HUDEP-2 (cell line): Measurements from ENCODE around the gene STX1A.
"Not testable (repeated sequence)": the region's sequence is repeated elsewhere in the genome, so short reads cannot be mapped to it uniquely, and the experiment has no call there.

Experiments used
- DNase-seq, 76 experiments: peaks; one replicate each; lab custom pipeline; 2025; ENCODE audit not compliant: unreplicated experiment in 76 of 76; lab: John Stamatoyannopoulos, UW

Gene STX1A

GRCh38 chr7:73713319-73713718 is 6.2 kb downstream of the STX1A start:
- not testable (repeated sequence) for DNase-seq

DNA sequence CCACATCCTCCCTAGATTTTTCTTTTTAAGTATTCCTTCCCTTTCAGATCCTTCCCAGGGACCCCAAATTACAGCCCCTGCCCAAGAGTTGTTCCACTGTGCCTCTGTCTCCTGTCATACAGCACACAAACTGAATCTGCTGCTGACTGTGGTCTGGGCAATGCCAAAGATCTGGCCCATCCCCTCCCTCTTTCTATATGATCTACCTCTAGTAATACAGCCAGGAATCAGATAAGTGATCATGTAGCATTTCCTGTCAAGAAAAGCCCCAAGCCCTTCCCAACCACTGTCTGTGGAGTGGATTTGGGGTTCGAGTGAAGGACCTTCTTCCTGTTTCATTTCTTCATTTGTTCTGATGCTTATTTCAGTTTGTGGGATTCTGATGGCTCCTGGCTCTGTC is 6.7 kb downstream of the STX1A start:
- no peak for DNase-seq

DNA sequence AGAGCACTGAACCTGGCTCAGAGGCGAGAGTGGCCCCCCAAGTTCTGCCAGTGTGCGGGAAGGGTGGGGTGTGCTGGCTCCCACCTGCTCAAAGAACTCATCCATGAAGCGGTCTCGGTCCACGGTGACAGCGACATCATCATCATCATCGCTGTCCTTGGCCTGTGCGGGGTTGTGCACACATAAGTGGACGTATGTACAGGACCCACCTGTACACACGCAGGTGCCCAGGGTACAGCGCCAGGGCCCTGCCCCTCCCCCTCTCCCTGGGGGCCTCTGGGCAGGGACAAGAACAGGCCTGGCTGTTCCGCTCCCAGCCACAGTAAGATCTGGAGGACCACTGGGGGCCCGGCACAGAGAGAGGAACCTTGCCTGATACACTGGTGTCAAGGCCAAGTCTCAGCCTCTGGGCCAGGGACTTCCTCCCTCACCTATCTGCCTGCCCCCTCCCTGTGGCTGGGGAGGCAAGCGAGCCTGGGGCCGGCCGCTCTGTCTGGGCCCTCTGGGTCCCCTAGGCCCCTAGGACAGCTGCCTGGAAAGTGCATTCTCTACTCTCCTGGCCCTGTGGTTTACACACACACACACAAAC is 10.4 kb downstream of the STX1A start:
- DNase-seq: no peak

DNA sequence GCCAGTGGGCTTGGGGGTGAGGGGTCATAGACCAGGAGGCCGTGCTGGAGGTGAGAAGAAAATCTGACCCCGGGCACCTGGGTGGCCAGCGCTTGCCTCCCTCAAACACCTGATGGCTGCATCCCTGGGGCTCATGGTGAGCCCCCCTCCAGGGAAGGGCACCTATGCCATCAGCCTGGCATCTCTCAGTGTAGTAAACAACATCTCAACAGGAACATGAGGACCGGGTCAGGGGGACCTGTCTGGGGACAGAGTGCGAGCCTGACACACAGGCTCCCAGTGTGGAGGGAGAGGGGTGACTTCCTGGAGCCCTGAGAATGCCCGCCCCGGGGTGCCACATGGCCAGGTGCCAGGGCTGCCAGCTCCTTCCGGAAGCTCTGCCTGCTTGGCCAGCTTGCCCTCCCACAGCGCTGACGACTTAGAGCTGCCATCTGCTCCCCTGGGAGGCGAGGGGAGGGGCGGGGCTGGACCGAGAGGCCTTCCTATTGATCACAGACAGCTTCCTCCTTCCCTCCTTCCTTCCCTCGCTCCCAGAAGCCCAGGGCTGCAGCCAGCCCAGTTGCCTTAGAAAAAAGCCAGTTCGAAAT is 12.3 kb downstream of the STX1A start:
- no peak for DNase-seq

- DNase-seq: no peak
Observed at GRCh38 chr7:73706126-73707044, 13.1 kb downstream of the STX1A start.

- no peak for DNase-seq
Observed at GRCh38 chr7:73705551-73705920, 13.9 kb downstream of the STX1A start.

- DNase-seq: peak in 9 of 76 experiments; percentile 4 to 36 (median 12)
Observed at GRCh38 chr7:73704640-73705550, 14.6 kb downstream of the STX1A start.

- peak in 46 of 76 experiments; percentile 3 to 71 (median 38) for DNase-seq
Observed at GRCh38 chr7:73703757-73704639, 15.5 kb downstream of the STX1A start.

- no peak for DNase-seq
Observed at GRCh38 chr7:73703225-73703624, 16.2 kb downstream of the STX1A start.

DNA sequence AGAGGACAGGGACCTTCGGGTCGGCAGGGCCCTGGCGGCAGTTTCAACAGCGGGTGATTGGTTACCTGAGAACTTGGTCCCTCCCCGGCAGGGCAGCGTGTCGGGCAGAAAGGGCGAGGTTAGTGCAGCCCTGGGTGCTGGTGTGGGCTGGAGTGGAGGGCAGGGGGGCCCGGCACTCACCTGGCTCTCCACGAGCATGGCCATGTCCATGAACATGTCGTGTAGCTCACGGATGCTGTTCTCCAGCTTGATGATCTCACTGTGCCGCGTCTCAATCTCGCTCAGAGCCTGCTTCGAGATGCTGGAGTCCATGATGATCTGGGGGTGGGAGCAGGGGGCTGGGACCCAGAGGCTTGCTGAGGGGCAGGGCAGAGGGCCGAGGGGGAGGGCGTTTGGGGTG is 16.8 kb downstream of the STX1A start:
- DNase-seq: no peak

- DNase-seq: no peak
Observed at GRCh38 chr7:73702226-73702625, 17.2 kb downstream of the STX1A start.

GRCh38 chr7:73701357-73701995 is 18.0 kb downstream of the STX1A start:
- DNase-seq: peak in 17 of 76 experiments; percentile 4 to 43 (median 13)

GRCh38 chr7:73700581-73701134 is 18.8 kb downstream of the STX1A start:
- DNase-seq: no peak

DNA sequence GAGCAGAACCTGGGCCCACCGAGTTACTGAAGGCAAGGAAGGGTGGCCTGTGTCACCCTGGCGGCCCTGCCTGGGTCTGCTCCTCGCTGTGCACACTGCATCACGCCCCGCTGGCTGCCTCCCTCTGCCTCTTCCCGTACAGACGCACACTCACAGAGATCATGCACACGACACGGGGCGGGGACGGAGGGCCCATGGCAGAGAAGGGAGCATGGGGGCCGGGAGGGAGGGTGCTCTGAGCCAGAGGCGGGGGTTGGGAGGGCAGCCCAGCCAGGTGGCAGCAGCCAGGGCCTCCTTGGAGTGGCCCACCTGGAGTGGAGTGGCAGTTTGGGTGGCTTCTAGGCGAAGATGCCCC is 19.4 kb downstream of the STX1A start:
- DNase-seq: no peak

DNA sequence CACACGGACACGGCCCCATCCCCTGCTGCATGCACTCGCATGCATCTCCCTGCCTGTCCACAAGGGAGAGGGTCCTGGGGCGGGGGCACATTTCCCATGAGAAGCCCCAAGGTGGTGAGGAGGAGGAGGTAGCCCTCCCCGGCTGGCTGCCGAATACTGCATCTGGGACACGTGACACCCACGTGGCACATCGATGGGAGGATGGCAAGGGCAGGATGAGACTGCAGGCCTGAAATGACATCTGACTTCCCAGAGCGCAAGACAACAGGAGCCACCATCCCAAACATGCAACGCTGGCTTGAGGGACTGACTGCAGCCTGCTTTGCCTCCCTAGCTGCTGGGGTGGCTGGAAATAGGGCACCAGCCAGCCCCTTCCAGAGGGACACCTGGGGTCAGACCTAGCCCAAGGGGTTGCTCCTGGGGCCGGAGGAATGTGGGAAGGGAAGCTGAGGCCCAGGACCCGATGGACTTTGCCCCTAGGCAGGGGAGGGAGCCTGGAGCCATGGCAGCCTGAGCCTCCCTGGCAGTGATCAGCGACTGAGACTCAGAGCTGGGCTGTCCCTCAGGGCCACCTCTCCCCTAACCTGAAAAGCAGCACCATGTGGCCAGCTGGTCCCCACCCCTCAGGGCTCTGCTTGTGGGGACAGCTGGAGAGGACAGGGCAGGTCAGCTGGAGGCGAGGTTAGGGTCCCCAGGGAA is 19.9 kb downstream of the STX1A start:
- no peak for DNase-seq

DNA sequence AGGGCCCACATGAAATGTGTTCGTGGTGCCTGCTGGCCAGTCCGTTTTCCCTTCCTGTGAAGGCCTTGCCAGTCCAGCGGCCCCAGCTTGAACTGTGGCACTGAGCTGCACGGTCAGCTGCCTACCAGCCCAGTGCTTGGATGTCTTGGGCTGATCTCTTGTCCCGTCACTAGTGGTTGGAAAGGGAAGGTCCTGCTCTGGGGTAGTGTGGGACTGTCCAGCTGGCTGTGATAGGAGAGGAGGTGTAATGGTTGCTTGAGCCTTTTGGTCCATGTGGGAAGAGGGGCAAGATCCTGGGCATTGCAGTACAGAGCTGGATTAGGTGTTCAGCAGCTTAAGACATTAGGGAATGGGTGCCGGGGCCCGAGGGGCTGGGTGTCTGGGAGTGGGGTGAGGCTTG is 21.1 kb downstream of the STX1A start:
- no peak for DNase-seq

GRCh38 chr7:73696372-73696771 is 23.1 kb downstream of the STX1A start:
- DNase-seq: no peak

DNA sequence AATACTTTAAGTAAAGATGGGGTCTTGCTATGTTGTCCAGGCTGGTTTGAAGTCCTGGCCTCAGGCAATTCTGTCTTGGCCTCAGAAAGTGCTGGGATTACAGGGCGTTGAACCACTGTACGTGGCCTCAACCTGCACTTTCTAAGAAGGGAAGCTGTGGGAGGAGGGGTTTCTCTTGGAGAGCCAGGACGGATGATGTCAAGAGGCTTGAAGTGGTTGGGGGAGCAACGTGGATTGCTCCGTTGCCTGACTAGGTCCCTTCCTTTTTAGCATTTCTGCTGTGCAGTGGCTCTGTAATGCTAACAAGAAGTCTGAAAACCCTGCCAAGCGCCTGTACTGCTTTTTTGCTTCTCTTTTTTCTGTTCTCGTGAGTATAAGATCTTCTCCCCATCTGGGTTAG is 28.8 kb downstream of the STX1A start:
- DNase-seq: no peak

- DNase-seq: no peak
Observed at GRCh38 chr7:73688288-73688687, 31.2 kb downstream of the STX1A start.
